ENCODE measurements around the gene TFRC.
A peak's percentile ranks its signal among the peaks of the same experiment; 100 is the strongest.
"Not testable (repeated sequence)": the region's sequence is repeated elsewhere in the genome, so short reads cannot be mapped to it uniquely, and the experiment has no call there.

The TFRC gene

DNA sequence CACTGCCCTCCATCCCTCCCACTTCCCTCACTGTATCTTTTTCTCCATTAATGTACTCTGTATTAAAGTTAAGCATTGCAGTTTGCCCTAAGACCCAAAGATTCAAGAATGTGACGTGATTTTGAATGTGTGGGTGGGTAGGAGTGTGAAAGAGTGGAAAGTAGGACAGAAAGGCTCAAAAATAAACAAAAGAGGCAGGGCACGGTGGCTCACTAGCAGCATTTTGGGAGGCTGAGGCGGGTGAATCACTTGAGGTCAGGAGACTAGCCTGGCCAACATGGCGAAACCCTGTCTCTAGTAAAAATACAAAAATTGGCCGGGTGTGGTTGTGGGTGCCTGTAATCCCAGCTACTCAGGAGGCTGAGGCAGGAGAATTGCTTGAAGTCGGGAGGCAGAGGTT, 18.4 kb downstream of the TFRC start:
- DNase-seq (ENCODE audit: low spot score in 2 of 2), result no peak
- H3K9me3 Mint-ChIP-seq, result no peaks in the 10 kb centered on the region
- no peak overlapping the region for H3K4me3 Mint-ChIP-seq
- peaks cover 14% of the 10 kb centered on the region for H3K4me1 Mint-ChIP-seq
- ATAC-seq, result peak; percentile 79
- peak overlapping the region; percentile 69 for H3K27ac Mint-ChIP-seq
- H3K36me3 Mint-ChIP-seq, result peaks cover 100% of the 10 kb centered on the region

- ATAC-seq (no peak), DNase-seq (ENCODE audit: low spot score in 2 of 2) (no peak)
- Mint-ChIP-seq H3K4me3 (no peak overlapping the region), H3K4me1 (peaks cover 14% of the 10 kb centered on the region), H3K27ac (peak overlapping the region; percentile 69), H3K9me3 (no peaks in the 10 kb centered on the region), H3K36me3 (peaks cover 100% of the 10 kb centered on the region)
Observed at GRCh38 chr3:196063049-196063448, 18.8 kb downstream of the TFRC start.

GRCh38 chr3:196060834-196061233, 21.1 kb downstream of the TFRC start:
- no peak for DNase-seq (ENCODE audit: low spot score in 2 of 2)
- Mint-ChIP-seq H3K4me1 (peaks cover 14% of the 10 kb centered on the region), H3K36me3 (peaks cover 100% of the 10 kb centered on the region), H3K4me3 (no peak overlapping the region), H3K27ac (peak overlapping the region; percentile 20), H3K9me3 (no peaks in the 10 kb centered on the region)
- no peak for ATAC-seq

DNA sequence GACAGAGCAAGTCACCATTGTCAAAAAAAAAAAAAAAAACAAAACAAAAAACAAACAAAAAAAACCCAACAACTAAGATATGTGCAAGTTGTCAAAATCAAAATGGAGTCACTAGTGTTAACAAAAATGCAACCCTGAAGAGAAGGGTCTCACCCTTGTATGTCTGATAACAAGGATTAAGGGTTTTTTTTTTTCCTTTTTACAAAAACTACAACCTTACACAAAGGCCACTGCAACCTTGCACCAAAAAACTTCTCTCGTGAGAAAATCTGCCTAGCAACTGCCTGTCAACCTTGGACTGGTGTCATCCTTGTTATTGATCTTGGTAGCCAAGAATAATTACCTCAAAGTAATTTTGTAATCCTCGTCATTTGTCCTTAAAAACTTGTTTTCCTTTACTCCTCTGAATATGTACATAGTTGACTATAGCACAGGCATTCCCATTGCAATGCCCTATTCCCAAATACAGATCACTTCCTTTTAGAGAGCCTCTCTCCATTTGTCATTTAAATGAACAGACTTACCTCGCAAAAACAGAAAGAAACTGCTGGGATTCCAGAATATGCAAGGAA, 24.0 kb downstream of the TFRC start:
- H3K9me3 Mint-ChIP-seq, result no peaks in the 10 kb centered on the region
- no peak overlapping the region for H3K27ac Mint-ChIP-seq
- H3K4me3 Mint-ChIP-seq, result no peak overlapping the region
- ATAC-seq (no peak), DNase-seq (ENCODE audit: low spot score in 2 of 2) (no peak)
- H3K4me1 Mint-ChIP-seq, result no peaks in the 10 kb centered on the region
- peaks cover 100% of the 10 kb centered on the region for H3K36me3 Mint-ChIP-seq

DNA sequence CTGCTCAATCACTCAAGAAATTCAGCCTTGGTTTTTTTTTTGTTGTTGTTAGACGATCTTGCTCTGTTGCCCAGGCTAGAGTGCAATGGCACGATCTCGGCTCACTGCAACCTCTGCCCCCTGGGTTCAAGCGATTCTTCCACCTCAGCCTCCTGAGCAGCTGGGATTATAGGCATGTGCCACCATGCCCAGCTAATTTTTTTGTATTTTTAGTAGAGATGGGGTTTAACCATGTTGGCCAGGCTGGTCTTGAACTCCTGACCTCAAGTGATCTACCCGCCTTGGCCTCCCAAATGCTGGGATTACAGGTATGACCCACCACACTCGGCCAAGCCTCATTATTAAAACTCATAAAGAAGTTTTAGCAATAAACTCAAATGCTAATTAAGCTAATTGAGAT, 25.5 kb downstream of the TFRC start:
- not testable (repeated sequence) for H3K9me3 Mint-ChIP-seq; H3K4me3 Mint-ChIP-seq; DNase-seq (ENCODE audit: low spot score in 2 of 2); ATAC-seq; H3K4me1 Mint-ChIP-seq
- H3K36me3 Mint-ChIP-seq, result peaks cover 100% of the 10 kb centered on the region
- H3K27ac Mint-ChIP-seq, result peak overlapping the region; percentile 48

DNA sequence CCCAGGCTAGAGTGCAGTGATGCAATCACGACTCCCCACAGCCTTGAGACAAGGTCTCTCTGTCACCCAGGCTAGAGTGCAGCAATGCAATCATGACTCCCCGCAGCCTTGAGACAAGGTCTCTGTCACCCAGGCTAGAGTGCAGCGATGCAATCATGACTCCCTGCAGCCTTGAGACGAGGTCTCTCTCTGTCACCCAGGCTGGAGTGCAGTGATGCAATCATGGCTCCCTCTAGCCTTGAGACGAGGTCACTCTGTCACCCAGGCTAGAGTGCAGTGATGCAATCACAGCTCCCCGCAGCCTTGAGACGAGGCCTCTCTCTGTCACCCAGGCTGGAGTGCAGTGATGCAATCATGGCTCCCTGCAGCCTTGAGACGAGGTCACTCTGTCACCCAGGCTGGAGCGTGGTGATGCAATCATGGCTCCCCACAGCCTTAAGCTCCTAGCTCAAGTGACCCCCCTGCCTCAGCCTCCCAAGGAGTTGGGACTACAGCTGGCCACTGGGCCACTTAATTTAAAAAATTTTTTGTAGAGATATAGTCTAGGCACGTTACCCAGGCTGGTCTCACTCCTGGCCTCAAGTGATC, 26.1 kb downstream of the TFRC start:
- Mint-ChIP-seq H3K27ac (no peak overlapping the region), H3K9me3 (no peaks in the 10 kb centered on the region), H3K4me1 (no peaks in the 10 kb centered on the region), H3K4me3 (no peak overlapping the region), H3K36me3 (peaks cover 100% of the 10 kb centered on the region)
- DNase-seq (ENCODE audit: low spot score in 2 of 2) (no peak), ATAC-seq (peak; percentile 39)

DNA sequence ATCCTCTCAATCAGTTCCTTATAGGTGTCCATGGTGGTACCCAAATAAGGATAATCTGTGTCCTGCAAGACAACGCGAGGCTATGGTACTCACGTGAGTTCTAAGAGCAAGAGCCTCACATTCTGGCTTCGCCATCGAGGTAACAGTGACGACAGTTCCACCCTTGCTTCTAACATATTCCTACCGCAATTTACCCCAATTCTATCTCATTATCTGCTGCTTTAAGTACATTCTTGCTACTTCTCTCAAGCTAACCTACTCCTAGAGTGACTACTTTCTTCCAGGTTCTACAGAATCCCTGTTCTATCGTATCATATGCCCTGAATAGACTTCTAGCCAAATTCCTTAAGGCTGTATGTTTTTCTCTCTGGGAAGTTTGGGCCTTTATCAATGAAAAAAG, 26.6 kb downstream of the TFRC start:
- Mint-ChIP-seq H3K27ac (no peak overlapping the region), H3K36me3 (peaks cover 100% of the 10 kb centered on the region), H3K4me1 (no peaks in the 10 kb centered on the region), H3K9me3 (no peaks in the 10 kb centered on the region), H3K4me3 (no peak overlapping the region)
- DNase-seq (ENCODE audit: low spot score in 2 of 2) (no peak), ATAC-seq (no peak)

- Mint-ChIP-seq H3K4me3 (no peak overlapping the region), H3K36me3 (peaks cover 100% of the 10 kb centered on the region), H3K4me1 (no peaks in the 10 kb centered on the region), H3K27ac (no peak overlapping the region), H3K9me3 (no peaks in the 10 kb centered on the region)
- ATAC-seq (no peak), DNase-seq (ENCODE audit: low spot score in 2 of 2) (no peak)
Observed at GRCh38 chr3:196054661-196055060, 27.2 kb downstream of the TFRC start.

DNA sequence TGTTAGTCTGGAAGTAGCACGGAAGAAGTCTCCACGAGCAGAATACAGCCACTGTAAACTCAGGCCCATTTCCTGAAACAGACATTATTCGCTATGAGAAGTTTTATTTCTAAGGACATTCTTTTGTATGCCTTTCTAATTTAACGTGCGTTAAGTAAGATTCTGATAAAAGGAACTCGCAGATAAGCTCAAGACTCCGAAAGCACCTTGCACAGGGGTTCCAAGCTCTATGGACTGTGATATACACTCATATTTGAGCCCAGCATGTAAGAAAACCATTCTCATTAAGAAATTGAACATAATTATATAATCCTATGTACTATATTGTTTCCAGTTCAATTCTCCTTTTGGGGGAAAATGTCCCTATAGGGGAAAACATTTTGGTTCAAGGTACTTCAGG, 28.4 kb downstream of the TFRC start:
- H3K4me1 Mint-ChIP-seq, result no peaks in the 10 kb centered on the region
- H3K36me3 Mint-ChIP-seq, result peaks cover 100% of the 10 kb centered on the region
- DNase-seq (ENCODE audit: low spot score in 2 of 2) (no peak), ATAC-seq (no peak)
- H3K27ac Mint-ChIP-seq, result no peak overlapping the region
- H3K9me3 Mint-ChIP-seq, result no peaks in the 10 kb centered on the region
- H3K4me3 Mint-ChIP-seq, result no peak overlapping the region

DNA sequence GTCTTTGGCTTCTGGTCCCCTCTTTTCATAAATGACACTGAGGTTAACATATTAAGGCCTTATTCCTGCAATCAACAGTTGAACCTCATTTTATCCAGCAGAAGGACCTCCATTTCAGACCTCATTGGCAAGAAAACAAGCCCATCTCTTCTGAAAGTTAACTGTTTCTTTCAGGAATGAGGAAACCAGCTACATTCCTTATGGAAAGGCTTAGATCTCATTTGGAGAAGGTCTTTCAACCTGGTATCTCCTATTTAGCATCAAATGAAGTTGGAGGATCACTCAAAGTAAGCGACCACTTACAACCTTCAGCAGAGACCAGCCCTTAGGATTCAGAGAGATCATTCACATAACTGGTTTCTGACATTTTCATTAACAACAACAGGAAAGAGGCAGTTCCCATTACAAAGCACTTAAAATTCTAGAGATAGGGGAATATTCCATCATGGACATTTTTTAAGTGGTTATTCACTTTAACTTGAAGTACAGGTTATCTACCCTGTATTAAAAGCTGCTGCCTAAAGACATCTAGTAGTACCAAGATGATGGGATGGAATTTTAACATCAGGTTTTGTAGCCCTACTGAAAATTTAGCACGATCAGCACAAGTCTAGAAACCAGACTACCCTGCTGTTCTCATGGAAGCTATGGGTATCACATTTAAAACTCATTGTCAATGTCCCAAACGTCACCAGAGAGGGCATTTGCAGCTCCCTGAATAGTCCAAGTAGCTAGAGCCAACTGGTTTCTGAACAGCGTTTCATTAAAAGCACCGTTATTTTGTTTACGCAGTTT, 30.4 kb downstream of the TFRC start:
- Mint-ChIP-seq H3K27ac (peak overlapping the region; percentile 14), H3K4me1 (no peaks in the 10 kb centered on the region), H3K4me3 (no peak overlapping the region), H3K36me3 (peaks cover 100% of the 10 kb centered on the region), H3K9me3 (no peaks in the 10 kb centered on the region)
- DNase-seq (ENCODE audit: low spot score in 2 of 2), result no peak
- no peak for ATAC-seq

DNA sequence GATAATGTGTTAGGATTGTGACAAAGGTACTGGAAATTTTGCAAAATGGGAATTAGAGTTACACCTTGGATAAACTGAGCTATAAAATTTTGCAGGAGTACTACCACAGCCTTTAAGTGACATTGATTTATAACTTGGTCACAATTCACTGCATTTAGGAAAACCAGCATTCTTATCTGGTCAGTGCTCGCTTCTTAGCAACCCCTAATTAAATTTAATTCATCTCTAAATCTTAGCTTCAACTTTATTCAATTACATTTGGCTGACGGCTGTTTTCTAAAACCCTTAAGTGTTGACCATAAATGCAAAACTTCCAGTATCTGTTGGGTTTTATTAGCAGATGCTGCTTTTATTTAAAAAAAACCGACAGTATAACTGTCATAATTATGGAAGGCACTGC, 31.3 kb downstream of the TFRC start:
- H3K4me1 Mint-ChIP-seq, result no peaks in the 10 kb centered on the region
- no peak overlapping the region for H3K27ac Mint-ChIP-seq
- DNase-seq (ENCODE audit: low spot score in 2 of 2) (no peak), ATAC-seq (no peak)
- peaks cover 99% of the 10 kb centered on the region for H3K36me3 Mint-ChIP-seq
- H3K4me3 Mint-ChIP-seq, result no peak overlapping the region
- no peaks in the 10 kb centered on the region for H3K9me3 Mint-ChIP-seq

DNA sequence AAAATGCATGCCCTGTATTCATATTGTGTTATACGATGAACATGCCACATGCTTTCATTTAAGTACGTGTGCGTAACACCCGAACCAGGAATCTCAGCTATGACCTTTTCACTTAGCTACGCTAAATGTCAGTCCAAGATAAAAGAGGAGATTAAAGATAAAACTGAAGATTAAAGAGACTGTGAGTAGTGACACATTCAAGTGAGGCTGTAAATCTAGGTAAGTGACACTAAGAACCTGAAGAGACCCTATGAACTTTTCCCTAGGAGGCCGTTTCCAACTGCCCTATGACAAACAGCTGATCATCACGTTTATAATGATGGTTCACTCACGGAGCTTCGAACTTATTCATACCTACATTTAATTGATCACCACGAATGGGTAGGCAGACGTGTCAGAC, 32.2 kb downstream of the TFRC start:
- no peaks in the 10 kb centered on the region for H3K4me1 Mint-ChIP-seq

DNA sequence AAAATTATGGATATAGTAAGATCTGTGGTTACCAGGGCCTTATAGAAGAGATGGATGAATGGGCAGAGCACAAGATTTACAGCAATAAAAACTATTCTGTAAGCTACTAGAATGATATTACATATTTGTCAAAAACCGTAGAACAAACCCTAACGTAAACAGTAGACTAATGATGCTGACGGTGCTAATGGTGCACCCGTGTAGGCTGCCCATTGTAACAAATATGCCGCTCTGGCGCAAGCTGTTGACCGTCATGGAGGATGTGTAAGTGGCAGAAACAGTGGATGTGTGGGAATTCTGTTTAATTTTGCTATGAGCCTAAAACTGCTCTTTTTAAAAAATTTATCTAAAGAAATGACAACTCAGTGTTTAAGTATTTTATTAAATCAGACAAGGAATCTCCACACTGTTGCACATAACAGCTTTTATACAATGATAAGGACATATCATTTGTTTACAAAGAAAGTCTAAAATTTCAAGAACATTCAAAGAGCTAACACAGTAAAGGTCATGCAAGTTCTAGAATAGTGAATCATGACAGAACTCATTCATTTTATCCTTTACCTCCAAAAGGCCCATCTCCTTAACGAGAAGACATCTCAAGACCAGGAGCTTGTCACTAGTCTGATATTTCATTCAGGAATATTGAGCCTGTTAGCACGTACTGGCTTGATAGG, 32.8 kb downstream of the TFRC start:
- Mint-ChIP-seq H3K9me3 (no peaks in the 10 kb centered on the region), H3K4me3 (no peak overlapping the region), H3K36me3 (peaks cover 99% of the 10 kb centered on the region), H3K4me1 (no peaks in the 10 kb centered on the region), H3K27ac (no peak overlapping the region)
- ATAC-seq (no peak), DNase-seq (ENCODE audit: low spot score in 2 of 2) (no peak)

More for the DNA sequence above, 32.2 kb downstream of the TFRC start:
- DNase-seq (ENCODE audit: low spot score in 2 of 2) (no peak), ATAC-seq (no peak)
- H3K27ac Mint-ChIP-seq, result no peak overlapping the region
- peaks cover 99% of the 10 kb centered on the region for H3K36me3 Mint-ChIP-seq
- H3K4me3 Mint-ChIP-seq, result no peak overlapping the region
- H3K9me3 Mint-ChIP-seq, result no peaks in the 10 kb centered on the region

DNA sequence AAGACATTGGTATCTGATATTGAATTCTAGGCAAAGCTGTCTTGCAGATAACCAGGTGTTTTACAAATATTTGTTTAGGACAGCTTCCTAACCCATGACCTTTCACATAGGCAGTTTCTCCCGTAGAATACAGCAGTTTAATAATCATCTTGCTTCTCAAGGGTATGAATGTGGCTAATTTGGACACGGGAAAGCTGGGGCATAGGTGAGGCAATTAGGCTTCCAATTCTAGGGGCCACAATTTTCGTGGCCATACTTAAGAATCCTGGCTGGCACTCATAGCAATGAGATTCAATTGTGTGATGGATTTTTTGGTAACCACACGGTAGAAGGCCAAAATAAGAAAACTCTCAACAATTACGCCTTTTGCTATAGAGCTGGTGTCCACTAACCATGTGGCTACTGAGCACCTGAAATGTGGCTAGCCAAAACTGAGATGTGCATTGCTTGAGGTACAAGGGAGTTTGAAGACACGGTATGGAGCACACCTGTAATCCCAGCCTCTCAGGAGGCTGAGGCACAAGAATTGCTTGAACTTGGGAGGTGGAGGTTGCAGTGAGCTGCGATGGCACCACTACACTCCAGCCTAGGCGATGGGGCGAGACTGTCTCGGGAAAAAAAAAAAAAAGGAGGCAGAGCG, 34.4 kb downstream of the TFRC start:
- Mint-ChIP-seq H3K4me3 (no peak overlapping the region), H3K27ac (peak overlapping the region; percentile 79), H3K4me1 (no peaks in the 10 kb centered on the region), H3K9me3 (no peaks in the 10 kb centered on the region), H3K36me3 (peaks cover 93% of the 10 kb centered on the region)
- no peak for DNase-seq (ENCODE audit: low spot score in 2 of 2)
- ATAC-seq, result no peak

DNA sequence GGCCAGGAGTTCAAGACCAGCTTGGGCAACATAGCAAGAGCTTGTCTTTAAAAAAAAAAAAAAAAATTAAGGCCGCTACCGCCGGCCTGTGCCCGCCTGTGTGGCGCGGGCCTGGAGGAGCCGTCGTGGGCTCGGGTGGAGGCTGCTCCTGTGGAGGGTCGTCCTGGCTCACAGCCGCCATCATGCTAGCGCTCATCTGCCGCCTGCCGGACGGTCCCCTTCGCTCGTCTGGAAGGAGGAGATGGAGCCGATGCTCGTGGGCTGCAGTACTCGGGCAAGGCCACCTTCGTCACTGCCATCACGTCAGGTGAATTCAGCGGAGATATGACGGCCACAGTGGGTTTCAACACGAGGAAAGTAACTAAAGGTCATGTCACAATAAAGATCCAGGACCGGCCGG, 37.4 kb downstream of the TFRC start:
- Mint-ChIP-seq H3K4me1 (no peaks in the 10 kb centered on the region), H3K27ac (peak overlapping the region; percentile 17), H3K9me3 (peaks cover 12% of the 10 kb centered on the region), H3K4me3 (no peak overlapping the region), H3K36me3 (peaks cover 63% of the 10 kb centered on the region)
- ATAC-seq (no peak), DNase-seq (ENCODE audit: low spot score in 2 of 2) (no peak)
